K562 treated with DMSO at 1 percent for 4 hours (cell line): ENCODE results near the gene ZNF197. TPM values are rescaled to one million over a fixed set of nuclear protein-coding genes. Genes with fewer than 3 reads are reported as not detected.

Experiments used
- total RNA-seq: library from RNA; unstranded; fragments of 300-600 nt; gene quantifications from 2 replicates; pipeline ENCODE4 v1.2.3, GENCODE V29; 2022; ENCODE audit not compliant: insufficient read depth

ZNF197 gene
- total RNA-seq: 10.5 and 10.6 TPM in 2 replicates

DNA sequence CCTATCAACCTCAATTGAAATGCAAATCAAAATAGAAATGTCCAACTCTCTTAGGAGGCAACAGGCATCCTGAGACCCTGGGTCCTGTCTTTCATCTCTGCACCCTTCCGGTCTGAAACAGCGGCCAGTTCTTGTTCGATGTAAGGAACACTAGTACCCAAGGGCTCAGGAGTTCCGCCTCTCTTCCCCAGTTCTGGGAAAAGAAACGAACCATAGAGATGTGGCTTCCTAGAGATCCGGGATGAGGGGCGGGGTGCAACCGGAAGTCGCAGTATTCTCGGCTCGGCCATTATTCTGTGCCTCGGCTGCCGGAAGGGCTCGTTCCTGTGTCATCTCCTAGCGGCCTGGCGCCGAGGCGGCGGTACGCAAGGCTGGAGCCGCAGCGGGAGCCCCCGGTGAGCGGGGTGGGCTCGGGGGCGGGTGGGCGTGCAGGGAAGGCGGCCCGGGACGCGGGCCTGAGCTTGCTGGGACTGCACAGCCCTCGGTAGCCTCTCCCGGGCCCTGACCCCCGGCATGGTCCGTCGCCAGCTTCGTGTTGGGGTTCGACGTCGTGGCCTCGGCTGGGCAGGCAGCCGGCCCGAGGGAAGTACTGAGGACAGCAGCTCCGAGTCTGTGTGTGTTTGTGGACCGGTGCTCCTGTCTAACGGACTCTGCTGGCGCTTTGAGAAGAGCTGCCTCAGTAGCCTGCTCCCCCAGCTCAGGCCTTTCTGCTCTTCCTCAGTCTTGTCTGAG, at the start of gene ZNF197:
Gene ZNF197 (plus strand): TSS at position 288 of the 732 bp plus-strand sequence. CDS start 4,119 bp downstream, outside the sequence.

DNA sequence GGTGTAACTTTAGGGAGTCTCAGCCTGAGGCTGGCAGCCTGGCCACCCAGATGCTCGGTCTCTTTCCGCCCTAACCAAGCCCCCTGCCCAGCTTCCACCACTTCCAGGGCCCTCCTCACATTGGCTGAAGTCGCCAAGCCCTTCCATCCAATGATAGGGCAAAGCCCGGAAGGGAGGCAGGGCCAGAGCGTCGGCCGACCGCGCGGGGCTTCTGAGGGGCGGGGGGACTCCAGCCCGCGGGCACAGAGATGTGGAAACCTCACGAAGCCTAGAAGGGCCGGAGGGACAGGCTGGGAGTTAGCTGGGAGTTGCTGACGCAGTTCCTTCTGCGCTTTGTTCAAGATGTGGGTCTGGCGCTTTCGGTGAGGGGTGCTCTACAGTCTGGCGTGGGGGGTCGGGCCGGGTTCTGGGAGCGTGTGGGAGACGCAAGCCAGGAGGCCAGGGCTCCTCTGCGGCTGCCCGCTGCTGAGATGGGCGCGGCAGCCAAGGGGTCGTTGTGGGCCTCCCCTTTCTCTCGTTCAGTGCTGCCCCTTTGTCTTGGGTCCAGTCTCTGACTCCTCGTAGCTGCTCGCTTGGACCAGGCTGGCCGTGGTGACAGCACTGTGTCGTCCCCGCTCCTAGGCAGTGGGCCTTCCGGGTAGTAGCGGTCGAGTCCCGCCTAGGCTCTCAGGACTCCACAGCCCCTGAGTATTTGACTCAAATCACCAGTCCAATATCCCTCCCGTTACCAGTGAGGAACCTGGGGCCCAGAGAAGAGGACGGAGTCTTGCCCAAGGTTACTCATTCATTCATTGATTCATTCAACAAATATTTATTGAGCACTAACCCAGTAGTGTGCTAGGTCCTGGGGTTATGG, 40.0 kb upstream of the ZNF197 start, which contains the start of gene ZNF660:
Gene ZNF660 (plus strand): TSS at position 319 of the 856 bp plus-strand sequence. CDS start 9,230 bp downstream, outside the sequence.

DNA sequence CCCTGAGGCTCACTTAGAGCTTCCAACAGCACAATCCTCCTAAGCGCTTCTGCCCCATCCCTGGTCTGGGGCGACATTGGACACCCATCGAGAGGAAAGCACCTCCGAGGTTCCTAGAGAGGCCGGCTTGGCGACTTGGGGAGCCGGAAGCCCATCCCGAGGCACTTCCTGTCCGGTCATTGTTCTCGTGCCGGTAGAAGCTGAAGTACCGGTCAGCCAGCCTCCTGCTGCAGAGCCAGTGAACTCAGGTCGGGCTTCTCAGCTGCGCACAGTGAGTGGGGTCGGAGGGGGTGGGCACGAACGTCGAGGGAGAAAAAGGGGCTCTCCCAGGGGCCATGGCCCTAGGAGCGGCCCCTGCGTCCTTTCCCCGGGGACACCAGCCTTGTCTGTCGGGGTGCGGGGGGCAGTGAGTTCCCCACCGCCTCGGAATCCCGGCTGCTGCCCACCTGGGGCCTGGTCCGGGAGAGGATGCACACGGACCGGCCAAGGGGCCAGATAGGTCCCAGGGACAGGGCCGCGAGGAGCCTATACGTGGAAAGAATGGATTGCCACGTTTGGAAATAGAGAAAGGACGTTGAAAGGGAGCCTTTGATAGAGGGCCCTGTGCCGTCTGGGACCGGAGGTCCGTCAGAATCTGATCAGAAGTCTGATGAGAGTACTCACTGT, 23.9 kb downstream of the ZNF197 start, which contains the start of gene ZNF35:
Gene ZNF35 (plus strand): TSS at position 169 of the 666 bp plus-strand sequence. CDS start 2,336 bp downstream, outside the sequence.

Other genes with a start within 250 kb of the ZNF197 start
- gene ZNF445, start 147.4 kb upstream of the ZNF197 start, total RNA-seq: 4.0 and 5.0 TPM in 2 replicates
- gene ZKSCAN7, start 69.8 kb upstream of the ZNF197 start, total RNA-seq: not detected in 2 replicates
- gene ZNF660, start 40.1 kb upstream of the ZNF197 start, total RNA-seq: 0.10 and 2.8 TPM in 2 replicates
- gene ZNF35, start 23.7 kb downstream of the ZNF197 start, total RNA-seq: 6.0 and 6.6 TPM in 2 replicates
- gene ZNF502, start 87.6 kb downstream of the ZNF197 start, total RNA-seq: 0.50 and 0.54 TPM in 2 replicates
- 1.8 and 2.1 TPM in 2 replicates for gene ZNF501, start 104.6 kb downstream of the ZNF197 start, total RNA-seq
- gene KIAA1143, start 136.6 kb downstream of the ZNF197 start, total RNA-seq: 15.3 and 16.4 TPM in 2 replicates
- 5.7 and 9.5 TPM in 2 replicates for gene KIF15, start 136.8 kb downstream of the ZNF197 start, total RNA-seq
- gene TMEM42, start 236.9 kb downstream of the ZNF197 start, total RNA-seq: 3.6 TPM in 1 of 2 replicates, not detected in the other
- gene TGM4, start 249.6 kb downstream of the ZNF197 start, total RNA-seq: not detected in 2 replicates